H1 (cell line): ENCODE results near the gene LTA.

ENCODE experiments used
- CEBPB ChIP-seq: IDR thresholded peaks from 2 replicates; pipeline ENCODE4 v1.6.1; 2012; ENCODE audit warnings: low read depth, low read length
- EP300 ChIP-seq, 2 experiments: IDR thresholded peaks; 1 replicate in 1 of 2; 2 replicates in 1 of 2; pipeline ENCODE4 v1.6.1; 2011 to 2012; ENCODE audit warnings: low read depth in 2 of 2, low read length in 2 of 2, mild to moderate bottlenecking in 2 of 2, borderline replicate concordance in 1 of 2, inconsistent platforms in 1 of 2, moderate library complexity in 1 of 2
- EZH2 ChIP-seq: fragments of 200-600 bp; sonication (generic); IDR thresholded peaks from 2 replicates; pipeline ENCODE4 v1.7.1; 2012; ENCODE audit warnings: low read depth, mild to moderate bottlenecking, moderate library complexity, low read length, inconsistent platforms; ENCODE audit not compliant: severe bottlenecking
- TF ChIP-seq, protein P1 (sequence below), 3 experiments: IDR thresholded peaks; 1 replicate in 2 of 3; 2 replicates in 1 of 3; pipeline versions ENCODE4 v1.5.1 to v1.6.1; 2011; ENCODE audit warnings: low read length in 3 of 3, mild to moderate bottlenecking in 3 of 3, inconsistent platforms in 2 of 3, low read depth in 1 of 3, moderate library complexity in 1 of 3; ENCODE audit not compliant: insufficient read depth in 1 of 3; ENCODE audit errors: control extremely low read depth in 1 of 3

DNA sequence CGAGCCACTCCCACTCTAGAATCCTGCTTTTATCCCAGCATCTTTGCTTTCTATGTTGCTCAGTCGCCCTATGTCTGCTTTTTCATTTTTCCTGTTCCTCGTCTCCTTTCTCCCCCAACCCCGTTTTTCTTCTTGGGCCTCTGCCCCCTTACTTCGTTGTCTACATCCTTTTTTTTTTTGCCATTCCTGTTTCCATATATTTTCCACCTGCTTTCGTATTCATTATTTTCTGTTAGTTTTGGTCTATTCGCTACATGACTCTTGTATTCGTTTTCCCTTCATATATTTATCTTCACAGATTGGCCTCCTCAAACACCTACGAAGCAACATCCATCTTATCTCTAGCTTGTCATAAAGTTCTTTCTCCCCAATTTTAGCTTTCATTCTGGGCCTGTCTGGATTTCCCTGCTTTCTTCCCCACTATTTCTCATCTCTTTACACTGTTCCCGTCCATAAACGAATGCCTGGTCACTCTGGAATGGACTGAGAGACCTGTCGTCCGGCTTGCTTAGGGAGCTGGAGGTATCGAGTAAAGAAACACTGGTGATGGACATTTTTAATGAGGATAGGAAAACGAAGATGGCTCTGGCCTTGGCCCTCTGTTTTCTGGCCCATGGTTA is 49.3 kb downstream of the LTA start:
- TF ChIP-seq, protein P1, sequence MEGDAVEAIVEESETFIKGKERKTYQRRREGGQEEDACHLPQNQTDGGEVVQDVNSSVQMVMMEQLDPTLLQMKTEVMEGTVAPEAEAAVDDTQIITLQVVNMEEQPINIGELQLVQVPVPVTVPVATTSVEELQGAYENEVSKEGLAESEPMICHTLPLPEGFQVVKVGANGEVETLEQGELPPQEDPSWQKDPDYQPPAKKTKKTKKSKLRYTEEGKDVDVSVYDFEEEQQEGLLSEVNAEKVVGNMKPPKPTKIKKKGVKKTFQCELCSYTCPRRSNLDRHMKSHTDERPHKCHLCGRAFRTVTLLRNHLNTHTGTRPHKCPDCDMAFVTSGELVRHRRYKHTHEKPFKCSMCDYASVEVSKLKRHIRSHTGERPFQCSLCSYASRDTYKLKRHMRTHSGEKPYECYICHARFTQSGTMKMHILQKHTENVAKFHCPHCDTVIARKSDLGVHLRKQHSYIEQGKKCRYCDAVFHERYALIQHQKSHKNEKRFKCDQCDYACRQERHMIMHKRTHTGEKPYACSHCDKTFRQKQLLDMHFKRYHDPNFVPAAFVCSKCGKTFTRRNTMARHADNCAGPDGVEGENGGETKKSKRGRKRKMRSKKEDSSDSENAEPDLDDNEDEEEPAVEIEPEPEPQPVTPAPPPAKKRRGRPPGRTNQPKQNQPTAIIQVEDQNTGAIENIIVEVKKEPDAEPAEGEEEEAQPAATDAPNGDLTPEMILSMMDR (IDR thresholded peaks at IDR 0.05; ENCODE audit: control extremely low read depth in 1 of 3, insufficient read depth in 1 of 3, low read depth in 1 of 3, low read length in 3 of 3), result no peak
- TF ChIP-seq CEBPB (no peak), EZH2 (no peak), EP300 (IDR thresholded peaks at IDR 0.05; ENCODE audit: borderline replicate concordance in 1 of 2, low read depth in 2 of 2, low read length in 2 of 2) (no peak)
